Measurements from ENCODE around the gene GNG12. TPM values are rescaled to one million over a fixed set of nuclear protein-coding genes. Genes with fewer than 3 reads are reported as not detected.
"Not testable (repeated sequence)": the region's sequence is repeated elsewhere in the genome, so short reads cannot be mapped to it uniquely, and the experiment has no call there.

Gene GNG12
- total and polyA plus RNA-seq, 3 donors from 2014 or later = 28.1 to 46.0 (median 39.3) TPM

DNA sequence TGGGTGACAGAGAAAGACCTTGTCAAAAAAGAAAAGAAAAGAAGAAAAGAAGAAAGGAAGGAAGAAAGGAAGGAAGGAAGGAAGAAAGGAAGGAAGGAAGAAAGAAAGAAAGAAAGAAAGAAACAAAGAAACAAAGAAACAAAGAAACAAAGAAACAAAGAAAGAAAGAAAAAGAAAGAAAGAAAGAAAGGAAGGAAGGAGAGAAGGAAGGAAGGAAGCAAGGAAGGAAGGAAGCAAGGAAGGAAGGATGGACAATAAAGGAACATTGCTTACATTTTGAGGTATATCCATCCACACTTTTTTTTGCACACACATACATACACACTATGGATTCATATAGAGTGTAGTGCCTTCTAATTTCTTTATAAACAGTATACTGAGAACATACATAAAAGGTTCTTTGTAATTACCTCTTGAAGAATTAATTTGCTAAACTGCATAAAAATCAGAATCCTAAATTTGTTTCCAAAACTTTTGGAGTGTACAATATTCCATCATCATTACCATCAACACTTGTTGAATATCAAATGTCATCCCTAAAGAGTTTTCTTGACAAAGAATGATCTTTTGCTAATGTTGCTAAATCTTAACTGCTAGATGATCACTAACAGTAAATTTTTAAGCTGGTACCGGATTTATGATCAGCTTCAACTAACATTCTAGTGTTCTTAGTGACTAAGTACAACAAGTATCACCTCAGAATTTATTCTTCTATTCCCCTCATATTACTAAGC, 159.6 kb downstream of the GNG12 start:
- Histone ChIP-seq H3K9me3 (no peaks in the 10 kb centered on the region), H3K27me3 (no peaks in the 10 kb centered on the region), H3K36me3 (ENCODE audit: low read depth, missing control alignments) (no peaks in the 10 kb centered on the region), H3K27ac (no peak overlapping the region), H3K4me3 (no peak overlapping the region), H3K4me1 (no peaks in the 10 kb centered on the region)
- 96% methylated on average over 1 of the region's 1 CpG for WGBS, 2 donors
- no peak for DNase-seq
- intact Hi-C loops (cut with DNase I; ENCODE audit: low total_unique reads) = no loop called here
- TF ChIP-seq CTCF (IDR thresholded peaks at IDR 0.05) (no peak), POLR2A (IDR thresholded peaks at IDR 0.05) (no peak)

GRCh38 chr1:67672260-67672803, 160.9 kb downstream of the GNG12 start:
- no peaks in the 10 kb centered on the region for H3K9me3 ChIP-seq
- no peak for DNase-seq
- no peaks in the 10 kb centered on the region for H3K36me3 ChIP-seq (ENCODE audit: low read depth, missing control alignments)

DNA sequence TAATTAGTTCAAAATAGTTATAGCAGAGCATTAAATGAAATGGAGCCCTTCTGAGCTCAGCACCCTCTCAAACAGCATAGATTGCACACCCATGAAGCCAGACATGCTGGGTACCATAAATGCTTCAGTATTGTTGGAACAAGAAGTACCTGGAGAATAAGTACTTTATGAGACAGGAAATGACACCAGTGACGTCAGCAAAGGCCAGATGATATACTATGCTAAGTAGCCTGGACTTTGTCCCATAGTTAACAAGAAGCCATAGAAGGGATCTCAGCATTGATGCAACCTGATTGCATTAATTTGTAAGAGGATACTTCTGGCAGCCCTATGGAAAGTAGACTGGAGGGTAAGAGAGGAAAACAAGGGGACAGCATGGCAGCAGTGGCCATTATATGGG, 164.6 kb downstream of the GNG12 start:
- TF ChIP-seq CTCF (IDR thresholded peaks at IDR 0.05) (no peak), POLR2A (IDR thresholded peaks at IDR 0.05) (no peak)
- Histone ChIP-seq H3K27me3 (no peaks in the 10 kb centered on the region), H3K27ac (no peak overlapping the region), H3K9me3 (no peaks in the 10 kb centered on the region), H3K4me1 (no peaks in the 10 kb centered on the region), H3K4me3 (no peak overlapping the region), H3K36me3 (ENCODE audit: low read depth, missing control alignments) (no peaks in the 10 kb centered on the region)
- intact Hi-C loops (cut with DNase I; ENCODE audit: low total_unique reads) = no loop called here
- DNase-seq = no peak
- WGBS, 2 donors = 61 to 70% methylated on average over 1 of the region's 1 CpG

More at GRCh38 chr1:67672260-67672803, 160.9 kb downstream of the GNG12 start:
- intact Hi-C loops (cut with DNase I; ENCODE audit: low total_unique reads) = no loop called here
- no peak for TF ChIP-seq POLR2A (IDR thresholded peaks at IDR 0.05)
- no peak for TF ChIP-seq CTCF (IDR thresholded peaks at IDR 0.05)
- Histone ChIP-seq H3K27me3 (no peaks in the 10 kb centered on the region), H3K27ac (no peak overlapping the region), H3K4me3 (no peak overlapping the region), H3K4me1 (no peaks in the 10 kb centered on the region)
- 94 to 96% methylated on average over 1 of the region's 1 CpG for WGBS, 2 donors

GRCh38 chr1:67666636-67667035, 166.6 kb downstream of the GNG12 start:
- 88 to 96% methylated on average over 5 of the region's 5 CpGs for WGBS, 2 donors
- TF ChIP-seq CTCF (IDR thresholded peaks at IDR 0.05) = no peak
- TF ChIP-seq POLR2A (IDR thresholded peaks at IDR 0.05) = no peak

GRCh38 chr1:67665307-67665706, 168.0 kb downstream of the GNG12 start:
- H3K4me1 ChIP-seq; H3K36me3 ChIP-seq (ENCODE audit: low read depth, missing control alignments); H3K9me3 ChIP-seq; H3K27ac ChIP-seq; H3K27me3 ChIP-seq; H3K4me3 ChIP-seq; DNase-seq; intact Hi-C loops (cut with DNase I; ENCODE audit: low total_unique reads): not testable (repeated sequence)

More at GRCh38 chr1:67666636-67667035, 166.6 kb downstream of the GNG12 start:
- Histone ChIP-seq H3K27me3 (no peaks in the 10 kb centered on the region), H3K36me3 (ENCODE audit: low read depth, missing control alignments) (no peaks in the 10 kb centered on the region), H3K4me3 (no peak overlapping the region), H3K4me1 (no peaks in the 10 kb centered on the region), H3K9me3 (no peaks in the 10 kb centered on the region), H3K27ac (no peak overlapping the region)
- DNase-seq = no peak
- intact Hi-C loops (cut with DNase I; ENCODE audit: low total_unique reads) = no loop called here

Data from testis (tissue), 3 donors.